CD4-positive, alpha-beta T cell treated with Interleukin-17A for 1 hour (primary cell): ENCODE data around the gene FANCC.

ENCODE experiments used
- DNase-seq: peaks from one replicate; pipeline ENCODE4 v3.0.0-alpha.2; 2020

The FANCC gene

GRCh38 chr9:95115104-95115503, 202.4 kb downstream of the FANCC start:
- DNase-seq, result no peak

GRCh38 chr9:95112436-95113280, 204.9 kb downstream of the FANCC start:
- no peak for DNase-seq

GRCh38 chr9:95111716-95112115, 205.8 kb downstream of the FANCC start:
- DNase-seq, result no peak

- no peak for DNase-seq
Measured at GRCh38 chr9:95110921-95111525, 206.5 kb downstream of the FANCC start.

GRCh38 chr9:95109456-95109855, 208.1 kb downstream of the FANCC start:
- no peak for DNase-seq

GRCh38 chr9:95108777-95109176, 208.7 kb downstream of the FANCC start:
- DNase-seq, result no peak

- DNase-seq, result no peak
Measured at GRCh38 chr9:95107976-95108375, 209.5 kb downstream of the FANCC start.

- no peak for DNase-seq
Measured at GRCh38 chr9:95107001-95107749, 210.3 kb downstream of the FANCC start.

GRCh38 chr9:95105519-95106287, 211.8 kb downstream of the FANCC start:
- no peak for DNase-seq

- DNase-seq, result no peak
Measured at GRCh38 chr9:95104980-95105379, 212.5 kb downstream of the FANCC start.

- no peak for DNase-seq
Measured at GRCh38 chr9:95104581-95104960, 212.9 kb downstream of the FANCC start.

- no peak for DNase-seq
Measured at GRCh38 chr9:95103871-95104580, 213.5 kb downstream of the FANCC start.

GRCh38 chr9:95103281-95103771, 214.2 kb downstream of the FANCC start:
- DNase-seq, result no peak

GRCh38 chr9:95102572-95102971, 214.9 kb downstream of the FANCC start:
- DNase-seq, result no peak

GRCh38 chr9:95102001-95102433, 215.5 kb downstream of the FANCC start:
- DNase-seq, result no peak

GRCh38 chr9:95101326-95101725, 216.2 kb downstream of the FANCC start:
- DNase-seq, result no peak

GRCh38 chr9:95100071-95100627, 217.4 kb downstream of the FANCC start:
- no peak for DNase-seq

GRCh38 chr9:95099321-95100070, 218.0 kb downstream of the FANCC start:
- no peak for DNase-seq

- DNase-seq, result no peak
Measured at GRCh38 chr9:95098391-95098921, 219.1 kb downstream of the FANCC start.

- DNase-seq, result no peak
Measured at GRCh38 chr9:95097279-95097678, 220.2 kb downstream of the FANCC start.

GRCh38 chr9:95096807-95097206, 220.7 kb downstream of the FANCC start:
- no peak for DNase-seq
